A549 (cell line): ENCODE results near the gene ANAPC7.

Experiments
- NR3C1 ChIP-seq: fragments of >200 bp; sonication (Bioruptor Twin); formaldehyde crosslinking; IDR thresholded peaks from 3 replicates; pipeline ENCODE4 v1.6.1; 2017
- RAD21 ChIP-seq, 2 experiments: fragments of >200 bp in 1 of 2; sonication (Bioruptor Twin) in 1 of 2; formaldehyde crosslinking in 1 of 2; IDR thresholded peaks in 1 of 2; conservative IDR thresholded peaks in 1 of 2; 2 replicates in 1 of 2; 3 replicates in 1 of 2; pipeline ENCODE4 v1.6.1; 2012 to 2018; ENCODE audit warnings: inconsistent platforms in 1 of 2

GRCh38 chr12:110354172-110354780, 49.2 kb downstream of the ANAPC7 start:
- TF ChIP-seq NR3C1 (no peak), RAD21 (conservative IDR thresholded peaks at IDR 0.05 in 1 of 2, IDR thresholded peaks at IDR 0.05 in 1 of 2) (no peak)
